K562 treated with DMSO at 1 percent for 12 hours (cell line): ENCODE results near the gene RNFT1. TPM values are rescaled to one million over a fixed set of nuclear protein-coding genes. Genes with fewer than 3 reads are reported as not detected.

Source experiments
- total RNA-seq: library from RNA; unstranded; fragments of 300-600 nt; gene quantifications from 2 replicates; pipeline ENCODE4 v1.2.3, GENCODE V29; 2022; ENCODE audit not compliant: insufficient read depth

The RNFT1 gene, protein sequence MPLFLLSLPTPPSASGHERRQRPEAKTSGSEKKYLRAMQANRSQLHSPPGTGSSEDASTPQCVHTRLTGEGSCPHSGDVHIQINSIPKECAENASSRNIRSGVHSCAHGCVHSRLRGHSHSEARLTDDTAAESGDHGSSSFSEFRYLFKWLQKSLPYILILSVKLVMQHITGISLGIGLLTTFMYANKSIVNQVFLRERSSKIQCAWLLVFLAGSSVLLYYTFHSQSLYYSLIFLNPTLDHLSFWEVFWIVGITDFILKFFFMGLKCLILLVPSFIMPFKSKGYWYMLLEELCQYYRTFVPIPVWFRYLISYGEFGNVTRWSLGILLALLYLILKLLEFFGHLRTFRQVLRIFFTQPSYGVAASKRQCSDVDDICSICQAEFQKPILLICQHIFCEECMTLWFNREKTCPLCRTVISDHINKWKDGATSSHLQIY
- 9.9 and 28.4 TPM in 2 replicates for total RNA-seq

DNA sequence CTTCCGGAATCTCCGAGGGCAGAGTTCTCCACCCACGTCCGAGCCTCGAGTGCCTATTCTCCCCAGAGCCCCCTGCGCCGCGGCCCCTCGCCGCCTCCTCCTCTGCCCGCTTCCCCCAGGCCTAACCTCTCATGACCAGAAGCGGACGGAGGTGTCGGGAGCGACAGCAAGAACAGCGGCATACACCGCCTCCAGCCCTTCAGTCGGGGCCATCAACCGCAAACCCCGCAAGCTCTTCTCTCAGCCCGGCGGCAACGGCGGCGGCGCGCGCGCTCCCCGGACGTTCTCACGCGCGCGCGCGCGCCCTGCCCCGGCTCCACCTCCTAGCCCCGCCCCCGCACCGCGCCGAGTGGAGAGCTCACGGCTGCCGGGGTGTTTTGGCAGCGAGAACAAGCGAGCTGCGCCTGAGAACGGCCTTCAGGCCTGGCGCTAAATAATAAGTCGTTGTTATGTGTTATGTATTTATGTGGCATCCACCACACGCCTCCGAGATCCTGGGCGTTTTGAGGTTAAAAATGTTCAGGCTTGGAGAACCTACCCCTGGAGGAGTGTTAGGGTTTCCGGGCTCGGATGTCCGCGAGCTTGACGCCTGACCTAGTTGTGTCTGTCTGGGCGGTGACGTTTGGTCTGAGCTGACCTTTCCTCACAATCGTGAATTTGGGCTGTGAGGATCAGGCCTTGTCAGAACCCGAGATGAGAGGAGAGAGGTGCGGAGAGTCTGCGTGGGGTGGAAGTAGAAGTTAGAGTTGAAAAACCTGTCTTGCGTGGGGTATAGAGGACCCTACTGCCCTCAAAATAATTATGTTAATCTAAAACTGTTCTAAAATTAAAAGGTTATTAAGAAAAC, at the start of gene RNFT1:
Gene RNFT1 (minus strand): TSS at position 259 of the 847 bp plus-strand sequence. CDS start 77 bp downstream, at position 182.

Other genes with a start within 250 kb of the RNFT1 start
- gene TUBD1, start 71.8 kb downstream of the RNFT1 start, total RNA-seq, result 11.6 and 21.5 TPM in 2 replicates
- 5.2 and 22.9 TPM in 2 replicates for gene RPS6KB1, start 71.6 kb downstream of the RNFT1 start, total RNA-seq
- 5.4 and 22.1 TPM in 2 replicates for gene HEATR6, start 114.2 kb upstream of the RNFT1 start, total RNA-seq
- gene CA4, start 185.2 kb upstream of the RNFT1 start, total RNA-seq, result not detected in 2 replicates